Natural killer cell (primary cell): ENCODE measurements around the gene SYNM. TPM values are rescaled to one million over a fixed set of nuclear protein-coding genes. Genes with fewer than 3 reads are reported as not detected.

Source experiments
- ATAC-seq, 3 donors: fragments of 150-1000 bp in 2 of 3; fragments of 200-7000 bp in 1 of 3; cut with Tn5 transposase; 1 replicate in 1 of 3; 2 replicates in 2 of 3; pipeline ENCODE4 v1.10.0; 2021; ENCODE audit warnings: mild to moderate bottlenecking in 2 of 3, moderate library complexity in 2 of 3
- DNase-seq, 2 donors: peaks; one replicate each; pipeline versions ENCODE4 v3.0.0 to v3.0.0-alpha.2; 2013 to 2021; ENCODE audit warnings: mixed read lengths in 1 of 2
- H3K27ac ChIP-seq: one replicate; pipeline ENCODE4 v1.5.1; 2013; ENCODE audit warnings: mild to moderate bottlenecking, low read length
- H3K27me3 ChIP-seq: one replicate; pipeline ENCODE4 v1.6.1; 2013; ENCODE audit warnings: low read length; ENCODE audit not compliant: control insufficient read depth, insufficient read depth
- H3K36me3 ChIP-seq: one replicate; pipeline ENCODE4 v1.6.1; 2013; ENCODE audit warnings: low read length; ENCODE audit not compliant: control insufficient read depth, insufficient read depth
- H3K4me1 ChIP-seq: one replicate; pipeline ENCODE4 v1.6.1; 2013; ENCODE audit warnings: low read length; ENCODE audit not compliant: control insufficient read depth, insufficient read depth
- H3K4me3 ChIP-seq: one replicate; pipeline ENCODE4 v1.5.1; 2013; ENCODE audit warnings: low read length
- H3K9me3 ChIP-seq: one replicate; pipeline ENCODE4 v1.6.1; 2013; ENCODE audit warnings: low read length; ENCODE audit not compliant: control insufficient read depth, insufficient read depth
- H3K27ac Mint-ChIP-seq, 2 donors: one replicate each; pipeline ENCODE4 v1.8.0; 2022; ENCODE audit warnings: mild to moderate bottlenecking in 2 of 2, mixed read lengths in 2 of 2, moderate library complexity in 1 of 2
- H3K27me3 Mint-ChIP-seq, 2 donors: one replicate each; pipeline ENCODE4 v1.8.0; 2022; ENCODE audit warnings: low read depth in 2 of 2, mixed read lengths in 2 of 2
- H3K36me3 Mint-ChIP-seq: one replicate; pipeline ENCODE4 v1.8.0; 2022; ENCODE audit warnings: mixed read lengths
- H3K4me1 Mint-ChIP-seq, 2 donors: one replicate each; pipeline ENCODE4 v1.8.0; 2022; ENCODE audit warnings: mixed read lengths in 2 of 2
- H3K4me3 Mint-ChIP-seq: one replicate; pipeline ENCODE4 v1.8.0; 2022; ENCODE audit warnings: mild to moderate bottlenecking, moderate library complexity, mixed read lengths
- H3K9me3 Mint-ChIP-seq, 2 donors: one replicate each; pipeline ENCODE4 v1.8.0; 2022; ENCODE audit warnings: mixed read lengths in 2 of 2
- CTCF ChIP-seq: fragments of 200-600 bp; IDR thresholded peaks from one replicate; pipeline ENCODE4 v1.8.0; 2022; ENCODE audit warnings: antibody characterized with exemption
- WGBS: methylation state at CpG from one replicate; pipeline ENCODE4 v1.1.7; 2013; ENCODE audit warnings: missing lambda C conversion rate; ENCODE audit not compliant: insufficient coverage; 5-methylcytosine and 5-hydroxymethylcytosine counted together
- intact Hi-C: fragments of 100-400 bp; cut with micrococcal nuclease; formaldehyde crosslinking; loops from one replicate; pipeline ENCODE4 v1.14.2; 2022
- total RNA-seq, 4 donors: library from RNA; stranded (reverse); fragments of 120-200 nt in 1 of 4; gene quantifications; one replicate each; pipeline versions ENCODE4 v1.2.3 to v1.2.4, GENCODE V29; 2013 to 2022

The SYNM gene
- total RNA-seq, 3 donors from 2014 or later (not counting 1 experiment from before 2014, with no cell fraction given), result 0.11 to 0.48 (median 0.42) TPM

GRCh38 chr15:99062226-99062625 lies 42.7 kb upstream of the SYNM start:
- Mint-ChIP-seq H3K9me3 (no peaks in the 10 kb centered on the region), H3K4me1 (peaks cover 0 to 17% of the 10 kb centered on the region in 2 donors), H3K4me3 (no peak overlapping the region), H3K36me3 (no peaks in the 10 kb centered on the region), H3K27ac (no peak overlapping the region), H3K27me3 (peaks cover 19 to 28% of the 10 kb centered on the region in 2 donors)
- 76% methylated on average over 4 of the region's 5 CpGs for WGBS
- no peaks in the 10 kb centered on the region for H3K36me3 ChIP-seq
- intact Hi-C loops, result no loop called here
- DNase-seq (no peak), ATAC-seq (no peak)
- no peak overlapping the region for H3K4me3 ChIP-seq
- H3K27me3 ChIP-seq, result peaks cover 8% of the 10 kb centered on the region
- no peak overlapping the region for H3K27ac ChIP-seq
- no peaks in the 10 kb centered on the region for H3K9me3 ChIP-seq
- no peak for TF ChIP-seq CTCF
- peaks cover 12% of the 10 kb centered on the region for H3K4me1 ChIP-seq

GRCh38 chr15:99068186-99068585 lies 36.7 kb upstream of the SYNM start:
- H3K9me3 Mint-ChIP-seq, result no peaks in the 10 kb centered on the region
- ATAC-seq, result no peak
- TF ChIP-seq CTCF, result no peak
- Histone ChIP-seq H3K36me3 (no peaks in the 10 kb centered on the region), H3K9me3 (no peaks in the 10 kb centered on the region), H3K4me1 (no peaks in the 10 kb centered on the region), H3K27ac (no peak overlapping the region), H3K4me3 (no peak overlapping the region), H3K27me3 (no peaks in the 10 kb centered on the region)
- no peak overlapping the region for H3K4me3 Mint-ChIP-seq
- no peak for DNase-seq
- no peaks in the 10 kb centered on the region for H3K4me1 Mint-ChIP-seq
- peaks cover 0 to 7% of the 10 kb centered on the region in 2 donors for H3K27me3 Mint-ChIP-seq
- no peak overlapping the region for H3K27ac Mint-ChIP-seq
- no peaks in the 10 kb centered on the region for H3K36me3 Mint-ChIP-seq
- 77% methylated on average over 6 of the region's 6 CpGs for WGBS
- intact Hi-C loops, result no loop called here

GRCh38 chr15:99070208-99070607 lies 34.7 kb upstream of the SYNM start:
- Histone ChIP-seq H3K27ac (no peak overlapping the region), H3K9me3 (no peaks in the 10 kb centered on the region), H3K4me1 (no peaks in the 10 kb centered on the region), H3K36me3 (no peaks in the 10 kb centered on the region), H3K4me3 (no peak overlapping the region), H3K27me3 (no peaks in the 10 kb centered on the region)
- H3K4me3 Mint-ChIP-seq, result no peak overlapping the region
- 89% methylated on average over 4 of the region's 5 CpGs for WGBS
- no peaks in the 10 kb centered on the region for H3K4me1 Mint-ChIP-seq
- no peak for TF ChIP-seq CTCF
- no peaks in the 10 kb centered on the region for H3K27me3 Mint-ChIP-seq
- DNase-seq (no peak), ATAC-seq (no peak)
- no peak overlapping the region for H3K27ac Mint-ChIP-seq
- no peaks in the 10 kb centered on the region for H3K36me3 Mint-ChIP-seq
- no peaks in the 10 kb centered on the region for H3K9me3 Mint-ChIP-seq
- intact Hi-C loops, result no loop called here

- no peaks in the 10 kb centered on the region for H3K36me3 Mint-ChIP-seq
- intact Hi-C loops, result no loop called here
These were observed 33.7 kb upstream of the SYNM start for GRCh38 chr15:99071091-99071680.

More at GRCh38 chr15:99071091-99071680, 33.7 kb upstream of the SYNM start:
- Mint-ChIP-seq H3K9me3 (no peaks in the 10 kb centered on the region), H3K4me3 (no peak overlapping the region), H3K4me1 (peaks cover 2% of the 10 kb centered on the region in 2 donors), H3K27me3 (no peaks in the 10 kb centered on the region), H3K27ac (no peak overlapping the region)
- Histone ChIP-seq H3K27ac (no peak overlapping the region), H3K4me3 (no peak overlapping the region), H3K36me3 (no peaks in the 10 kb centered on the region), H3K4me1 (no peaks in the 10 kb centered on the region), H3K9me3 (no peaks in the 10 kb centered on the region), H3K27me3 (no peaks in the 10 kb centered on the region)
- DNase-seq, result no peak
- no peak for TF ChIP-seq CTCF
- WGBS, result 82% methylated on average over 10 of the region's 10 CpGs
- no peak for ATAC-seq
